Fibroblast of mammary gland (primary cell): Measurements from ENCODE around the gene CENPM.

Experiments
- DNase-seq: peaks from one replicate; pipeline ENCODE4 v3.0.0-alpha.2; 2010; ENCODE audit warnings: low read depth
- H3K4me3 ChIP-seq: 2 replicates; pipeline ENCODE4 v1.5.1; 2011; ENCODE audit warnings: low read depth, mild to moderate bottlenecking, low read length, moderate library complexity; ENCODE audit not compliant: control insufficient read depth
- TF ChIP-seq, protein P1 (sequence below): conservative IDR thresholded peaks from 2 replicates; pipeline ENCODE4 v1.5.1; 2011; ENCODE audit warnings: low read depth, low read length, inconsistent platforms; ENCODE audit not compliant: control insufficient read depth, insufficient read depth

CENPM gene

DNA sequence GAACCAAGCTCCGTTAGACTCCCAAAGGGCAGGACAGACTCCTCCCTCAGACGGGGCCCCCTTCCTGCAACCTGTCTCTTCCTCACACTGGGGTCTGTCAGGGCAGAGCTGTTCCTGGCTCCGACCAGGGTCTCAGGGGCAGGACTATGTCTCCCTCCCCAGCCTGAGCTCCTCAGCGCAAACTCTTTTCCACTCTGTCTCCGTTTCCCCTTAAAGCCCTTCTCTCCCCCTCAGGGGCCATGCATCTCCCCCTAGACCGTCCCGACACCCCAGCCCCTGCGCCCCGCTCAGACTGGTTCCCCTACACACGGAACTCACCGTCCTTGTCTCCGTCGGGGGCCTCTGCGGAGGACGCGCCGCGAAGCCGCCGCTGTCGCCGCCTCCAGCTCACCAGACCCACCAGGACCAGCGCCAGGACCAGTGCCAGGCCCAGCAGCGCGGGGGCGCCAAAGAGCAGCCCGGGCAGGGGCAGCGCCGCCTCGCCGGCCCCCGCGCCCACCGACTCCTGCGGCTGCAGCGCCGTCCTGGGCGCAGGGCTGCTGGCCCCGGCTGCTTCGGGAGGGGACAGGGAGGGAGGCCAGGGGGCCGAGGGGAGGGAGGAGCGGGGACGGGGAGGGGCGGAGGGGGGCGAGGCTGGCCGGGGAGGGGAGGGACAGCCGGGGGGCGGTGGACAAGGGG is 21.0 kb downstream of the CENPM start:
- peak; percentile 32 for DNase-seq
- no peak overlapping the region for H3K4me3 ChIP-seq
- TF ChIP-seq, protein P1, sequence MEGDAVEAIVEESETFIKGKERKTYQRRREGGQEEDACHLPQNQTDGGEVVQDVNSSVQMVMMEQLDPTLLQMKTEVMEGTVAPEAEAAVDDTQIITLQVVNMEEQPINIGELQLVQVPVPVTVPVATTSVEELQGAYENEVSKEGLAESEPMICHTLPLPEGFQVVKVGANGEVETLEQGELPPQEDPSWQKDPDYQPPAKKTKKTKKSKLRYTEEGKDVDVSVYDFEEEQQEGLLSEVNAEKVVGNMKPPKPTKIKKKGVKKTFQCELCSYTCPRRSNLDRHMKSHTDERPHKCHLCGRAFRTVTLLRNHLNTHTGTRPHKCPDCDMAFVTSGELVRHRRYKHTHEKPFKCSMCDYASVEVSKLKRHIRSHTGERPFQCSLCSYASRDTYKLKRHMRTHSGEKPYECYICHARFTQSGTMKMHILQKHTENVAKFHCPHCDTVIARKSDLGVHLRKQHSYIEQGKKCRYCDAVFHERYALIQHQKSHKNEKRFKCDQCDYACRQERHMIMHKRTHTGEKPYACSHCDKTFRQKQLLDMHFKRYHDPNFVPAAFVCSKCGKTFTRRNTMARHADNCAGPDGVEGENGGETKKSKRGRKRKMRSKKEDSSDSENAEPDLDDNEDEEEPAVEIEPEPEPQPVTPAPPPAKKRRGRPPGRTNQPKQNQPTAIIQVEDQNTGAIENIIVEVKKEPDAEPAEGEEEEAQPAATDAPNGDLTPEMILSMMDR = peak; percentile 35

DNA sequence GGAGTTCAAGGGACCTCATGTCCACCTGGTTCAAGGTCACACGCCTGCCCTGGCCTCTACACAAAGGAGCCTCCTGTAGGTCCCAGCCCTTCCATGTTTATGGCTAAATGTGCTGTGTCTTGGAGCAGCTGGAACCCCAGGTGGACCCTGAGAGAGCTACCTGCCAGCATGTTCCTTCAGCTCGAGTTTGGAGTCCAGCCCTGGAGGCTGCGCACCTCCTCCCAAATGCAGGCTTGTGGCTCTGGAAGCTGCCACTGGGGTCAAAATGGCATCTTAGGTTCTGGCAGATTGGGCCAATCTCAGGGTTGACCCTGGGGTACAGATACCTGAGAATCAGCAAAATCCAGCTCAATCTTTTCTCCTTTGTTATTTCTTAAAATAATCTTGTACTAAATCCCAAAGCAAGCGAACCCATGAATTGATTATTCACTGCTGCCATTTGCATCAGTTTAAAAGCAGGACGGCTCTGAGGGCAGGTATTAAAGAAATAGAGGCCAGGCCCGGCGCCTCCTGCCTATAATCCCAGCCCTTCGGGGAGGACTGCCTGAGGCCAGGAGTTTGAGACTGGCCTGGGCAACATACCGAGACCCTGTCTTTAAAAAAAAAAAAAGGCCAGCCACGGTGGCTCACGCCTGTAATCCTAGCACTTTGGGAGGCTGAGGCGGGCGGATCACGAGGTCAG is 23.2 kb downstream of the CENPM start:
- no peak overlapping the region for H3K4me3 ChIP-seq
- no peak for DNase-seq
- TF ChIP-seq, protein P1 = no peak

- TF ChIP-seq, protein P1 = no peak
- H3K4me3 ChIP-seq = no peak overlapping the region
- DNase-seq = no peak
Measured at GRCh38 chr22:41922940-41923594, 23.9 kb downstream of the CENPM start.

- DNase-seq = no peak
- TF ChIP-seq, protein P1 = no peak
- no peak overlapping the region for H3K4me3 ChIP-seq
Measured at GRCh38 chr22:41922328-41922727, 24.6 kb downstream of the CENPM start.

DNA sequence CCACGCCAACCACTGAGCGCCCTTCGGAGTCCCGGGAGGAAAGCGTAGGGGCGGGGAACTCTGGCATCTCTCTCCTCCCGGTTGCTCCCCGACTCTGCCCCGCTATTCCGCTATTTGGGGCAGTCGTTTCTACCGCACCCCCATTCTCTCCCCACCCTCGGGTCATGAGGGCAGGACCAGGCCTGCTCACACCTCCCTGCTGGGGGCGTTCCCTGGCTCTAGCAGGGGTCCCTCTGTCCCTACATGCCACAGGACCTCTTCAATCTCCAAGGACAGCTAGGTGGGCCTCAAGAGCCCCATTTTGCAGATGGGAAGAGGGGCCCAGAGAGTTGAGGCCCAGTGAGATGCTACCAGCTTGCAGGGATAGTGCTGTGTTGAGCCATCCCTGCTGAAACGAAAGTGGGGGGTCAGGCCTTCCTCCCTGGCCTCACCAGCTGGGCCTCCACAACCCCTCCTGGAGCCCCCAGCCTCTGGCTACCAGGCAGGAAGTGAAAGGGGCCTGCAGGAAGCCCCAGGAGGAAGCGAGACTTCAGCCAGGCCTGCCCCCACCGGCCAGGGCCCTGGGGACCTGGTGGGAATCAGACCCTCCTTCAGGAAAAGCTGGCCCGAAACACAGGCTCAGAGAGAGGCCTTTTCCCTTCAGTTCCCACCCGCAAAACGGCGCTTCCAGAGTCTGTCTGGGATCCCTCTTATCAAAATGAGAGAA is 26.5 kb downstream of the CENPM start:
- no peak overlapping the region for H3K4me3 ChIP-seq
- DNase-seq = no peak
- TF ChIP-seq, protein P1 = no peak

DNA sequence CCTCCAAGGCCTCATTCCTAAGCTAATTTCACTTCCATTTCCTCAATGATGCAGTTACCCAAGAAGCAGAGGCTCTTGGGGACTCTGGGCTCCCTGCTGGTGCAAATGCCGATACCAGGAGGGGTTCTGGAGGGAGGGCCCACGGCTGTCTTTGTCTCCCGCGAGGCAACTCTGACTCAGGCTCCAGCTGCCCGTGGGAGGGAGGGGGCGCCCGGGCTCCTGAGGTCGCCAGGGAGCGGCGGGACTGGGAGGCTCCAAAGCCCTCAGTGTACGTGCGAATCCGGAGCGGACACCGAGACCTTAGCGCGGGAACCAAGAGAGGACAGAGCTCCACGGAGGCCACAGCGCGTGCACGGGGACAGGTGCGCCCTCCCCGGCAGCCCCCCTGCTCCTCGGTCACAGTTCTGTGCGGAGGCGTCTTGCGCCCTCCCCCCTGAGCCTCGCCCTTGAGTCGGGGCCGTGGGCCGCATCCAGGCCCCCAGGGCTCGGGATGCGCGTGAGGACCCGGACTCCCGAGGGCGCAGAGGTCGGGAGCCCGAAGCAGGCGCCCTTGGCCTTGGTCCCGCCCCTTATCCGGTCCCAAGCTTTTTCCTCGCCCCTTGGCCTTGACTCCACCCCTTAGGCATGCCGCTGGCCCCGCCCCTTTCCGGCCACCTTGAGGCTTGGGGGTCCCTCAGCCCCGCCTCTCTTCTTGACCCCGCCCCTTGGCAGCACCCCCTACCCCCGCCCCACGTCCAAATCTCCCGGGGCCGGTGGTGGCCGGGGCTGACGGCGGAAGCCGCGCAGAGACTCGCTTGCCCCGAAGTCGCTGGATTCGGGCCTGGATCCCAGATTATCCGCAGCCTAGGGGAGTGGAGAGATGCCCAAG is 27.4 kb downstream of the CENPM start:
- DNase-seq = peak; percentile 25
- peak overlapping the region; percentile 20 for H3K4me3 ChIP-seq
- TF ChIP-seq, protein P1 = no peak
